GM19099 (cell line): ENCODE data around the gene HSCB.

ENCODE experiments used
- POLR2A ChIP-seq: IDR thresholded peaks from 3 replicates; pipeline ENCODE4 v1.6.1; 2011; ENCODE audit warnings: low read depth; ENCODE audit not compliant: insufficient read length; ENCODE audit errors: extremely low read depth

HSCB gene

GRCh38 chr22:28741785-28742561, at the start of gene HSCB, which contains the start of gene CHEK2:
HSCB (plus strand) TSS chr22:28742039; CDS start chr22:28742096, 57 bp downstream.
CHEK2 (minus strand) TSS chr22:28741820; CDS start chr22:28734721, 7,099 bp downstream.
- peak; percentile 75 for TF ChIP-seq POLR2A

GRCh38 chr22:28702891-28703290, 38.9 kb upstream of the HSCB start:
- no peak for TF ChIP-seq POLR2A

- no peak for TF ChIP-seq POLR2A
Measured at GRCh38 chr22:28703436-28703835, 38.4 kb upstream of the HSCB start.

- TF ChIP-seq POLR2A, result no peak
Measured at GRCh38 chr22:28706845-28707244, 35.0 kb upstream of the HSCB start.

- no peak for TF ChIP-seq POLR2A
Measured at GRCh38 chr22:28710107-28710506, 31.7 kb upstream of the HSCB start.

GRCh38 chr22:28710576-28711191, 31.2 kb upstream of the HSCB start:
- no peak for TF ChIP-seq POLR2A

- TF ChIP-seq POLR2A, result no peak
Measured at GRCh38 chr22:28711341-28711740, 30.5 kb upstream of the HSCB start.

GRCh38 chr22:28711820-28712777, 29.7 kb upstream of the HSCB start:
- TF ChIP-seq POLR2A, result no peak

GRCh38 chr22:28714043-28714628, 27.7 kb upstream of the HSCB start:
- TF ChIP-seq POLR2A, result no peak

GRCh38 chr22:28715611-28716010, 26.2 kb upstream of the HSCB start:
- no peak for TF ChIP-seq POLR2A

GRCh38 chr22:28716686-28717085, 25.2 kb upstream of the HSCB start:
- no peak for TF ChIP-seq POLR2A

GRCh38 chr22:28718044-28718443, 23.8 kb upstream of the HSCB start:
- TF ChIP-seq POLR2A, result no peak

GRCh38 chr22:28728002-28728401, 13.8 kb upstream of the HSCB start:
- TF ChIP-seq POLR2A, result no peak

GRCh38 chr22:28728621-28729313, 13.1 kb upstream of the HSCB start:
- no peak for TF ChIP-seq POLR2A
